ENCODE results near the gene EML4.
"Not testable (repeated sequence)": the region's sequence is repeated elsewhere in the genome, so short reads cannot be mapped to it uniquely, and the experiment has no call there.

EML4 gene

DNA sequence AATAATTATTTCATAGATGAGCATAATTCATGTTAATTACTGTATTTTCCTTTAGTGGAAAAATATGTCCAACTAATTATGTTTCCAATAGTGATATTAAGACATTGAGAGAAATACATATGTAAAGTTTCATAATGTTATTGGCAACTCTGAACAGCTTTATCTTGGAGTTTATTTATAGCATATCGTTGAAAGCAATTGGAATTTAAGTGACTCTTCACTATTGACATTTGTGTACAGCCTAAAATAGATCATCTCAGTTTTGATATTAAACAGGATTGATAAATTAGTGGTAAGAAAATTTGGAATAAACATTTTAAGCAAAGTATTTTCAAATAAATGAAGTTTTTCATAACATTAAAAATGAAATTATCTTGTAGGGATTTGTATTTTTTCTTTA is 79.7 kb downstream of the EML4 start:
- no peak for DNase-seq (ENCODE audit: extremely low read depth in 1 of 2, low read depth in 1 of 2)

DNA sequence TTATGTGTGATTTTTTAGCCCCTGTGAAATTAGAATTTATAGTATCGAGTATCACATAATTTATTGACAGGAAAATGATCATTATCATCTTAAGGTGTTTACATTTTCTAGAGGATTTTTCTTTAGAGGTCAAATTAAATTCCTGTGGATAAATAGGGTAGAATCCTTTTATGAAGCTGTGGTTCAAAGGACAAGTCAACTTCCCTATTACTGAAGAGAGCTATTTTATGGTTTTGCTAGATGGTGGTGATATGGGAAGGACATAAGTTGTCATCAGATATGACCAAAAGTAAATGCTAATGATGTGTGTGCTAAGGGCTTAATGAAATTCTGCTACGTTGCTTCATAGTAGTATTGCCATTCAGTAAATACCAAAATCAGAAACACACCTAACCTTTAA is 80.1 kb downstream of the EML4 start:
- DNase-seq (ENCODE audit: extremely low read depth in 1 of 2, low read depth in 1 of 2), result no peak

DNA sequence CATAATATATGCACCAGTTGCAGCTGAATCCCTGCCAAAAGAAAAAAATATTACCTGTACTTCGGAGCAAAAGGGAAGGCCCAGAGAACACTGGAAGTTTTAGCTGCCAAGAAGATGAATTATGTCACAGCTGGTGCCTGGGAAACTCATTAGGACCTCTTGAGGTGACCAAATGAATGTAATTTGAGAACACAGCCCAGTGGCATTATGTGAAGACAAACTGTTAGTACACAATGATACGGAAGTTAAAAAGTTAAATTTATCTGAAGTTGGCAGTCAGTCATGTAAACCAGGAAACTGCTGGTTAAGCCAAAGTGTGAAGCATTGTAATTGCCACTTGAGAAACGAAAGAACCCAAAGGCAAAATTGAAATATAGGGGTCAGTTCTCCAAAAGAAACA is 80.7 kb downstream of the EML4 start:
- DNase-seq (ENCODE audit: extremely low read depth in 1 of 2, low read depth in 1 of 2), result no peak

DNA sequence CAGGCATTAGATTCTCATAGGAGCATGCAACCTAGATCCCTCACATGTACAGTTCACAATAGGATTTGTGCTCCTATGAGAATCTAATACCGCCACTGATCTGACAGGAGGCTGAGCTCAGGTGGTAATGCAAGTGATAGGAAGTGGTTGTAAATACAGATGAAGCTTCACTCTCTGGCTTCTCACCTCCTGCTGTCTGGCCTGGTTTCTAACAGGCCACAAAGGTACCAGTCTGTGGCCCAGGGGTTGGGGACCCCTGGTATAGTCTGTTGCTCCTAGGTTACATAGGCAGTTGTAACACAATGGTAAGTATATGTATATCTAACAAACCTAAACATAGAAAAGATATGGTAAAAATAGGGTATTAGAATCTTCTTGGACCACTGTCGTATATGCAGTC is 81.8 kb downstream of the EML4 start:
- no peak for DNase-seq (ENCODE audit: extremely low read depth in 1 of 2, low read depth in 1 of 2)

DNA sequence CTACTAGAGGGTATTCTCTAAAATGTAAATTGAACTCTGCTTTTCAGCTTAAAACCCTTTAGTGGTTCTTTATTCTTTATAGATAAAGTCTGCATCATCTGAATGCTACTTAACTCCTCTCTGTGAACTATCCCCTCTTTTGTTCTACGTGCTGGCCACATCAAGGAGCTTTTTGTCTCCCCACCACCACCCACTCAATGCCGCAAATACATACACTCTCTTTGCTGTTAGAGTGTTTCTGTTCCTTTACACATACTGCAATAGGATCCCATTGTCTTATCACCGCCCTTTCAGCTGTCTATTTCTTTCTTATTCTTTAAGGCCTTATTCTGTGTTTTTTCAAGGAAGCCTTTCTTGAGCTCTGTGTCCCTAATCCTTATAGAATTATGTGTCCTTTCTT is 83.3 kb downstream of the EML4 start:
- DNase-seq (ENCODE audit: extremely low read depth in 1 of 2, low read depth in 1 of 2), result no peak

DNA sequence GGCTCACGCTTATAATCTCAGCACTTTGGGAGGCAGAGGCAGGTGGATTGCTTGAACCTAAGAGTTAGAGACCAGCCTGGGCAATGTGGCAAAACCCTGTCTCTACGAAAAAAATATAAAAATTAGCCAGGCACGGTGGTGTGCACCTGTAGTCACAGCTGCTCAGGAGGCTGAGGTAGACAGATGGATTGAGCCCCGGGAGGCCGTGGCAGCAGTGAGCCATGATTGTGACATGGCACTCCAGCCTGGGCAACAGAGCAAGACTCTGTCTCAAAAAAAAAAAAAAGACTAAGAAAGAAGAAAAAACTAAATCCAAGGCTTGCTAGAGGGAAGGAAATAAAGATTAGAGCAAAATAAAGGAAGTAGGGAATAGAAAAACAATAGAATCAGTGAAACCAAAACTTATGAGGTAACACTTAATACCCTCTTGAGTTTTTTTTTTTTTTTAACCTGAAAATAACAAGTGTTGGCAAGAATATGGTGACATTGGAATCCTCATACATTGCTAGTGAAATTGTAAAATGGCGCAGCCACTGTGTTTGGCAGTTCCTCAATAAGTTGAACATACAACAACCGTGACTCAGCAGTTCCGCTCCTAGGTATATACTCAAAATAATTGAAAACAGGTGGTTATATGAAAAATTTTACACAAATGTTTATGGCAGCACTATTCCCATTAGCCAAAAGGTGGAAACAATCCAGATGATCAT is 85.2 kb downstream of the EML4 start:
- DNase-seq (ENCODE audit: extremely low read depth in 1 of 2, low read depth in 1 of 2), result no peak

DNA sequence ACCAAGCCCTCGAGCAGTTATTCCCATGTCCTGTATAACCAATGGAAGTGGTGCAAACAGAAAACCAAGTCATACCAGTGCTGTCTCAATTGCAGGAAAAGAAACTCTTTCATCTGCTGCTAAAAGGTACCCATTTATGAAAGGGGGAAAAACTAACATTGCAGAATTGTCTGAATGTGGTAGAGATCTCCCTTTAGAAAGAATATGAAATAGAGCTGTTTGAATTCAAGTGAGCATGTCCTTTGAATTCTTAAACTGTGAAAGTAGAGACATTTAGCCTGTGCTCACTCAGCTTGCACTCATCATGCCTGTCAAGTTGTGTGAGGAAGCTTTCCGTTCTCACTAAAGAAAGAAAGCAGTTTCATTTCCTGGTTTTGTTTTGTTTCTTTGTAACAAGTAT is 87.4 kb downstream of the EML4 start:
- no peak for DNase-seq (ENCODE audit: extremely low read depth in 1 of 2, low read depth in 1 of 2)

DNA sequence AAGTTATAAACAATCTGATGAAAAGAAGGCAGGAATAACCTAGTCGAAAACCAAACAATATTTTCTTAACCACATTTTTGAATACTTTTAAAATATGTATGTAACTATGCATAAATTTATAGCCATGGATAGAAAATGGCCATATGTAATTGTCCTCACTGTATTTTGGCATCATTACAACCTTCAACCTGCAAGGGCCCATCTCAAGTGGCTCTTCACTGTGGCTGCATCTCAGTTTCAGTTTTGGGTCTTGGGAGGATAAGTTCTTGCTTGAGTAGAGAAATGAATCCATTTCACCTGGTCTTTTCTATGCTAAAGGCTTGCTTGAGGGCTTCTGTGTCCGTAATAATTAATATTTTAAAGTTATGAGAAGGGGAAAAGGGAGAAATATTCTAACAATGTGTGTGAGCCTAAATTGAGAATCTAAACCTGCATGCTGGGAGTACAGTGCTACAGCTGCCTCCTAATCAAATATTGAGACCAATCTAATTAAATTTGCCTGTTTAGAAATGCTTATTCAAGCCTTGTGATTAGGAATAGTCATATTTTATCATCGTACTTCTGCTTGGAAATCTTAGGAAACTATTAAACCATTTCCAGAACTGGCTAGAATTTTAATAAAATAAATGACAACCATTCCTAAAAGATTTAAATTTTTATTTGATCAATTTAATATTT is 92.5 kb downstream of the EML4 start:
- no peak for DNase-seq (ENCODE audit: extremely low read depth in 1 of 2, low read depth in 1 of 2)

DNA sequence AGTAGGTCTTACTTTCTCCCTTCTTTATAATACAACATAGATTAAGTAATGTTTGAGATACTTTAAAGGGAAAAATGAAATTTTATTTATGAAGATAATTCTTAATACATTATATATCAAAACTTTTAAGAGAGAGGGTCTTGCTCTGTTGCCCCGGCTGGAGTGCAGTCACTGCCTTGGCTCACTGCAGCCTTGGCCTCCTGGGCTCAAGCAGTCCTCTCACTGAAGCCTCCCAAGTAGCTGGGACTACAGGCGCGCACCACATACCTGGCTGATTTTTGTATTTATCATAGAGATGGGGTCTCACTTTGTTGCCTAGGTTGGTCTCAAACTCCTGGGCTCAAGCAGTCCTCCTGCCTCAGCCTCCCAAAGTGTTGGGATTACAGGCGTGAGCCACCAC is 97.1 kb downstream of the EML4 start:
- DNase-seq (ENCODE audit: extremely low read depth in 1 of 2, low read depth in 1 of 2), result no peak

DNA sequence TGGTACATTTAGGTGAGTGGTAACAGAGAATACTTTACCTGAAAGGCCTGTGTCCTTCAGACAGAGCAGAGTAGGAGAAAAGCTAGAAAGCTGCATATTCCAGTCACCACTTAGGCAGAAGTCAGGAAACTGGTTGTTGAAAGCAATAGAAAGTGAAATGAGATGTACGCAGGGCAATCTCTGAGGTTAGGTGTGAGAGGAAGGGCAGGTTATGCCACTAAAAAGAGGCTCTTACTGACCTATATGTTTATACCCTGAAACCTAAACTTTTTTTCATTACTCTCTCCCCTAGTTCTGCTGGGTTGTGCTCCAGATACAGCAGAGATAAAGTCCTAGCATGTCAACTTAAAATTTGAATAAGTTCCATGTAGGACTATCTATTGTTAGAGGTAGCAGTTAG is 98.4 kb downstream of the EML4 start:
- no peak for DNase-seq (ENCODE audit: extremely low read depth in 1 of 2, low read depth in 1 of 2)

DNA sequence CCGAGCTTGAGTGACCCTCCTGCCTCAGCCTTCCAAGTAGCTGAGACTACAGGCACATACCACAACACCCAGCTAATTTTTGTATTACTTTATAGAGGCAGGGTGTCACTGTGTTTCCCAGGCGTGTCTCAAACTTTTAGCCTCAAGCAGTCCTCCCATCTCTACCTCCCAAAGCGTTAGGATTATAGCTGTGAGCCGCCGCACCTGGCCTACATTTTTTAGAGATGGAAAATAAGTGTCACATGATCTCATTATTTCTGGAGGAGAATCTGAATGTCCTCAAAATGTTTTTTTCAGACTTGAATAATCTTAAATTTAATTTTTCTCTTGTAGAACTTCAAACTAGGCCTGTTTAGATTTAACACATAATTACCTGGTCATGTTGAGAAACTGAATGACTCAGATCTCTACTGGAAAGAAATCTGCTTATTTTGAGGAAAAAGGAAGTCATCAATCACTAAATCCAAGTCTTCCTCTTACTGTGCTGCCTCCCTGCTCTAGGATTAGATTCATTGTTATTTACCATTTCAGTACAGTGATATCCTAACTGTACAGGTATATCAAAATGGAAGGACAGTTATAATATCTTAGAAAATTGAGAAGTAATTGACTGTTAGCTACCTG is 99.5 kb downstream of the EML4 start:
- no peak for DNase-seq (ENCODE audit: extremely low read depth in 1 of 2, low read depth in 1 of 2)

DNA sequence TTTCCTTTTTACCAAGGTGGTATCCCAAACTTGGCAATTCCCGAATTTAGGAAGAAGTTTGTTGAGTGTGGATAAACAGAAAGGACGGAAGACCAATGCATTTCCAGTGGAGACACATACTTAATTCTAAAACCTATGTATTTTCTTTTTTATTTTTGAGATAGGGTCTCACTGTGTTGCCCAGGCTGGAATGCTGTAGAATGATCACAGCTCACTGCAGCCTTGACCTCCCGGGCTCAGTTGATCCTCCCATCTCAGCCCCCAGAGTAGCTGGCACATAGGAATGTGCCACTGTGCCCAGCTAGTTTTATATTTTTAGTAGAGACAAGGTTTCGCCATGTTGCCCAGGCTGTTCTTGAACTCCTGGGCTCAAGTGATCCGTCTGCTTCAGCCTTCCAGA is 101.6 kb downstream of the EML4 start:
- DNase-seq (ENCODE audit: extremely low read depth in 1 of 2, low read depth in 1 of 2), result no peak

DNA sequence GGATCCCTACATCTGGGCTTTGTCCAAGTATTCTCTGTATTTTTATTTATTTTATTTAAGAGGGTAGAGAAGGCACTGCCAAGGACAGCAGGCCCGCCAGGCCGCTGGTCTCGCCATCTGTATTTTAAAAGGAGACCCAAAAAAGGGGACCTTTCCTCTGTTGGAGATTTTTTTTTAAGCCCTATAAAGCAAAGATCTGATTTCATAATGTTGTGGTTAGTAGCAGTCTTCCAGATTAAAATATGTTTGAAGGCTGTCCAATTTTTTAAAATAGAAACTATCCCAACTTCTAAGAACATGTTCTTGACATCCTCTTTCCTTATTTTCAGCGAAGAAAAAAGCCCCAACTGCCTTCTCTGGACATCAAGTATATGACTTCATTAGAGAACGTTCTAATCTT is 102.1 kb downstream of the EML4 start:
- DNase-seq (ENCODE audit: extremely low read depth in 1 of 2, low read depth in 1 of 2), result not testable (repeated sequence)

DNA sequence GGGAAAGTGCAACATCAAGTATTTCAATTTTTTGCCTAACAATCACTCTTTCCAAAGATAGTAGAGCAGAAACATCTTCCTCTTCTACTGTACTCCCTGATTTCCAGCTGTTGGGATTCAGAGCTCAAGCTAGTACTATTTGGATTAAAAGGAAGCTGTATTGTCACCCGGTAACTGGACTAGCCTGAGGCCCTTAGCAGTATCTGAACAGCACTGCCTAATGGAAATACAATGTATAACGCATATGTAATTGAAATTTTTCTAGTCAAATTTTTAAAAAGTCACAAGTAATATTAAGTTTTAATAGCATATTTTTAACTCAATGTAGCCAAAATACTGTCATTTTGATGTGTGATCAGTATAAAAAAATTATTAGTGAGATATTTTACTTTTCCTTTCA is 105.7 kb downstream of the EML4 start:
- DNase-seq (ENCODE audit: extremely low read depth in 1 of 2, low read depth in 1 of 2), result no peak

DNA sequence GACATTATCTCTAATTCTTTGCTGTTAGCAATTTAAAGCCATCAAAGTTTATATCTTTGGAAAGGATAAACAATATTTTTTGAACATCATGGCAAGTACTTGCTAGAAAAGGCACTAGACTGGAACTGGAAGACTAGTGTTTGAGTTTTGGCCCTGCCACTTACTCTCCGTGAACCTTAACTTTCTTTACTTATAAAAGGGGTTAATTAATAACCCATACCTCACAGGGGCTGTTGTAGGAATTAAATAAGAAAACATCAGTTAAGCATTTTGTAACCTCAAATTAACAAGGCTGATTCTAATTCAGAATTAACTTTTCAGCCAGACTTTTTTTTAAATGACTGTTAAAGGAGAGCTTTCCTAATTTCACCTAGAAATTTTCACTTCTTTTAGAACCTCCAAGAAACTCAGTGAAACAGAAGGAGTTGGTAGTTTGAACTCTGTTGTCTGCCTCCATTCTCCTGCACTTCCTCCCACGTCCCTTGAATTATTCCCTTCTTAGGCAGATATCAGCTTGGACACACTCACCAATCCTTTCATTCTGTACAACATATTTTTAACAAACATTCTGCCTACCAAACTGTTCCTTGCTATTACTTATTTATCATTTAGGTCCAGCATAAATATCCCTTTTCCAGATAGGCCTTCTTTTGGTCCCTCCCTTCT is 112.4 kb downstream of the EML4 start:
- DNase-seq (ENCODE audit: extremely low read depth in 1 of 2, low read depth in 1 of 2), result no peak

DNA sequence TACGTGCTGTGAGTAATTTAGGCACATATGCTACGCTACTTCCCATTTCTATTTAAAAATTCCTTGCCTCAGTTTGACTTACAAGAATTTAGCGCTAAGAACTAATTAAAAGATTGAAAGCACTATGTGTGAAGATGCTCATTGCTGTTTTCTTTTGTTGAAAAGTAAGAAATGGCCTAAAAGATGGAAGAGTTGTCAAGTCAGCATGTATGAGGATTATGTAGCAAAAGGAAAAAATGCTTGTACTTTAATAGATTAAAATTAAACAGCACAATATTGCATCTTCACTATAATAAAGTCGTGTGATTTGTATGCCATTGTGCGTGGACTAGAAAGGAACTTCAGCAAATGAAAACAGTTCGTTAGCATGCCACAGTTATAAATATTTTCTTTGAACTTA is 114.9 kb downstream of the EML4 start:
- DNase-seq (ENCODE audit: extremely low read depth in 1 of 2, low read depth in 1 of 2), result no peak

DNA sequence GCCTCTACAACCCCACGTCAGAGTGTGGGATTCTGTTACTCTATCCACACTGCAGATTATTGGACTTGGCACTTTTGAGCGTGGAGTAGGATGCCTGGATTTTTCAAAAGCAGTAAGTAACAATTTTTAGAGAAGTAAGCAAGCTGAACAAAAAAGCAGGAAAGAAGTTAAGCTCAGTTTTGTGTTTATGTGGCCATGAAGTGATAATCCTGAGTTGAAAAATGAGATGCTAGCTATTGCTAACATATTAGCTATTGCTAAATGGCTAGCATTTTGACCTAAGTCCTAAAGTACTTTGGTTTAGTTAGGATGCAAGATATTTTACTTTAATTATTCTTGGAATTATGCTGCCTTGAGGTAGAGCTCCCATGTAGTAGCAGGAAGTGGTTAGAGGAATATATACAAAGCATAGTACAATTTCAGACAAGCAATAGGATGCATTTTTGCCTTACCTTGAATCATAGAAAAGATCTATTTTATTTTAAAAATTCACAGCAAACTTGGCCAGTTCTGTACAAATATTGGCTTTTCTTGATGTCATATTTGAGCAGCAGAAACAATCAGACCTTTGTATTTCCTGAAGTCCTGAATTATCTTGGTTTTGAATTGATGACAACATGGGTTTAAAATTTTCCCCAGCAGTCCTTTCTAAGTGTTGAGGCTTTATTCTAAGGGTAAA is 117.3 kb downstream of the EML4 start:
- DNase-seq (ENCODE audit: extremely low read depth in 1 of 2, low read depth in 1 of 2), result no peak

DNA sequence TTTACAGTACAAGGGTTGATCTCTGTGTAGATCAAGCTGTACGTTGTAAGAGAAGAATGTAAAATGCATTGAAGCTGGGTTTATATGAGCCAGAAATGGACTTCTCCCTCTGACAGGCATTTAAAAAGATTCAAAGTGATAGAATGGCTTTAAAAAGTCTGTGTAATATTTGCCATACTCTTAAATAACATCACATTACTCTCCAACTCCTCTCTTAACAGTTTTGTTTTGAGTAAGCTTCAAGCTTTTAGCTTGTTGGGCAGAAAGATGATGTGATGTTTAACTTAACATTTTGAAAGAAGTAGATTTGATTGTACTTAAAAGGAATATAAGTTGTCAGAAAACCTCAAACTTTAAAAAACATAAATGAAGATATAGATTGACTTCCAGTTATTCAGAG is 119.7 kb downstream of the EML4 start:
- no peak for DNase-seq (ENCODE audit: extremely low read depth in 1 of 2, low read depth in 1 of 2)

DNA sequence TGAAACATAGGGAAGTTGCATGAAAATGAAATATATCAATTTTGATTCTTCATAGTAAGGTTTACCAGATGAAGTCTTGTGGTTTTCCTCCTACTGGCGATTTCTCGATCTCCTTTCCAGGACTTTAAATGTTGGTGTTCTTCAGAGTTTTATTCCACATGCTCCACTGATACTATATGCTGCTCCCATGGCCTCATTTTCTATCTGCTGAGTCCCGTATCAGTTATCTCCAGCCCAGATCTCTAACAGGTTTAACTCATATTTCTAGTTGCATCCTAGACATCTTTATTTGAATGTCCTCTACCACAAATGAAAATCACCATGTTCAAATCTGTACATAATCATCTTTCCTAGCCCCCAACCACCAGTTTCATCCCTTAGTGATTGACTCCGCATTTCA is 120.1 kb downstream of the EML4 start:
- no peak for DNase-seq (ENCODE audit: extremely low read depth in 1 of 2, low read depth in 1 of 2)

DNA sequence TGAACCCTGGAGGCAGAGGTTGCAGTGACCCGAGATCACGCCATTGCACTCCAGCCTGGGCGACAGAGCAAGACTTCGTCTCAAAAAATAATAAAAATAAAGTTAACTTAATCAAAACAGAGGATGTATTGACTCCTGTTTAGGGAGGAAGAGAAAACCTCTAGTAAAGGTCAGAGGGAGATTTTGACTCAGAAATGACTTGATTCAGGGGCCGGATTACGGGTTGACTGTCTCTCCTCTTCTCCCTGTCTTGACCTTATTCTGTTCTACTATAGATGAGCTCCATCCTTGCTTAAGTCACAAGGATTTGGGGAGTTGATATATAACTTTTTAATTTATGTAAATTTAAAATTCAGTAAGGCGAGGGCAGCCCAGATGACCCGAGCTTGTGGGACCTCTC is 120.9 kb downstream of the EML4 start:
- no peak for DNase-seq (ENCODE audit: extremely low read depth in 1 of 2, low read depth in 1 of 2)

DNA sequence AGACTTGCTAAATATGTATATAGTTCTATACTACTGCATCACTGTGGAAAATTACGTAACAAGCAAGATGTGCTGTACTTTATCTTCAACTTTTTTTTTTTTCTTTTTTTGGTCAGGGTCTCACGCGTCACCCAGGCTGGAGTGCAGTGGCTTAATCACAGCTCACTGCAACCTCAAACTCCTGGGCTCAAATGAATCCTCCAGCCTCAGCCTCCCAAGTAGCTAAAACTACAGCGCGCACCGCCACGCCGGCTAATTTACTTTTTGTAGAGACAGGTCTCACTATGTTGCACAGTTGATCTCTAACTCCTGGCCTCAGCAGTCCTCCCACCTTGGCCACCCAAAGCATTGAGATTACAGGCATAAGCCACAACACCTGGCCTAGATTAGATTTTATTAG is 123.9 kb downstream of the EML4 start:
- DNase-seq (ENCODE audit: extremely low read depth in 1 of 2, low read depth in 1 of 2), result no peak

Measured in activated CD8-positive, alpha-beta memory T cell treated with anti-CD3 and anti-CD28 coated beads for 1 hour (primary cell).